Eye (tissue), 1 donor: ENCODE data around the gene PHLDA3.
A peak's percentile ranks its signal among the peaks of the same experiment; 100 is the strongest.

Experiments used
- DNase-seq: peaks from one replicate; pipeline ENCODE4 v3.0.0-alpha.2; 2015

The PHLDA3 gene

GRCh38 chr1:201427963-201428362 is 41.0 kb downstream of the PHLDA3 start:
- DNase-seq = no peak

GRCh38 chr1:201426479-201427310 is 42.3 kb downstream of the PHLDA3 start:
- peak; percentile 67 for DNase-seq

GRCh38 chr1:201424146-201424545 is 44.8 kb downstream of the PHLDA3 start:
- no peak for DNase-seq

GRCh38 chr1:201423655-201424054 is 45.3 kb downstream of the PHLDA3 start:
- DNase-seq = no peak

GRCh38 chr1:201422436-201423030 is 46.5 kb downstream of the PHLDA3 start:
- DNase-seq = no peak

GRCh38 chr1:201422026-201422425 is 47.0 kb downstream of the PHLDA3 start:
- no peak for DNase-seq

GRCh38 chr1:201421041-201421440 is 47.9 kb downstream of the PHLDA3 start:
- no peak for DNase-seq

- DNase-seq = no peak
Observed at GRCh38 chr1:201420608-201421002, 48.4 kb downstream of the PHLDA3 start.

GRCh38 chr1:201419746-201420607 is 49.0 kb downstream of the PHLDA3 start:
- no peak for DNase-seq

- no peak for DNase-seq
Observed at GRCh38 chr1:201419256-201419655, 49.7 kb downstream of the PHLDA3 start.

GRCh38 chr1:201418461-201418860 is 50.5 kb downstream of the PHLDA3 start:
- DNase-seq = no peak
